CD8-positive, alpha-beta memory T cell (primary cell): ENCODE results near the gene NCSTN. TPM values are rescaled to one million over a fixed set of nuclear protein-coding genes. Genes with fewer than 3 reads are reported as not detected.

Experiments
- CTCF ChIA-PET: fragments of 350-600 bp; sonication (Branson Sonifier 250); formaldehyde crosslinking; loops from one replicate; lab custom pipeline; 2021; ENCODE audit warnings: antibody characterized with exemption; lab: Charles Lee
- POLR2A ChIA-PET: fragments of 350-600 bp; sonication (Branson Sonifier 250); formaldehyde crosslinking; loops from one replicate; lab custom pipeline; 2021; ENCODE audit warnings: antibody characterized with exemption; lab: Charles Lee
- DNase-seq, 5 donors: peaks; one replicate each; pipeline versions ENCODE4 v3.0.0 to v3.0.0-alpha.2; 2020 to 2022; ENCODE audit warnings: mixed read lengths in 1 of 5
- H3K27ac ChIP-seq: one replicate; pipeline ENCODE4 v1.7.0; 2013; ENCODE audit warnings: low read depth, mild to moderate bottlenecking, low read length, moderate library complexity
- H3K27me3 ChIP-seq: 2 replicates; pipeline ENCODE4 v1.7.0; 2013; ENCODE audit warnings: low read length, mild to moderate bottlenecking; ENCODE audit not compliant: insufficient read depth, poor library complexity, severe bottlenecking
- H3K36me3 ChIP-seq: 2 replicates; pipeline ENCODE4 v1.7.0; 2013; ENCODE audit warnings: mild to moderate bottlenecking, low read length, moderate library complexity; ENCODE audit not compliant: insufficient read depth
- H3K4me1 ChIP-seq: 2 replicates; pipeline ENCODE4 v1.7.0; 2013; ENCODE audit warnings: mild to moderate bottlenecking, low read length, moderate library complexity; ENCODE audit not compliant: insufficient read depth
- H3K4me3 ChIP-seq: 2 replicates; pipeline ENCODE4 v1.7.0; 2013; ENCODE audit warnings: mild to moderate bottlenecking, low read length
- H3K9me3 ChIP-seq: 2 replicates; pipeline ENCODE4 v1.7.0; 2013; ENCODE audit warnings: mild to moderate bottlenecking, low read length
- H3K27ac Mint-ChIP-seq, 8 donors: one replicate each; pipeline ENCODE4 v1.8.0; 2020 to 2021; ENCODE audit warnings: mixed read lengths in 8 of 8, mild to moderate bottlenecking in 6 of 8, inconsistent platforms in 3 of 8, moderate library complexity in 3 of 8
- H3K27me3 Mint-ChIP-seq, 2 donors: one replicate each; pipeline ENCODE4 v1.8.0; 2020 to 2021; ENCODE audit warnings: mixed read lengths in 2 of 2, mild to moderate bottlenecking in 1 of 2, moderate library complexity in 1 of 2
- H3K36me3 Mint-ChIP-seq, 3 donors: one replicate each; pipeline ENCODE4 v1.8.0; 2020 to 2021; ENCODE audit warnings: mixed read lengths in 3 of 3, inconsistent platforms in 1 of 3, mild to moderate bottlenecking in 1 of 3
- H3K4me1 Mint-ChIP-seq, 3 donors: one replicate each; pipeline ENCODE4 v1.8.0; 2020 to 2021; ENCODE audit warnings: mixed read lengths in 3 of 3, inconsistent platforms in 1 of 3, mild to moderate bottlenecking in 1 of 3
- H3K4me3 Mint-ChIP-seq, 7 donors: one replicate each; pipeline ENCODE4 v1.8.0; 2020 to 2021; ENCODE audit warnings: mixed read lengths in 7 of 7, mild to moderate bottlenecking in 6 of 7, moderate library complexity in 4 of 7, inconsistent platforms in 2 of 7
- H3K9me3 Mint-ChIP-seq, 5 donors: one replicate each; pipeline ENCODE4 v1.8.0; 2020 to 2022; ENCODE audit warnings: mixed read lengths in 5 of 5, mild to moderate bottlenecking in 3 of 5, moderate library complexity in 2 of 5, inconsistent platforms in 1 of 5
- polyA plus RNA-seq: library from polyadenylated mRNA; unstranded; fragments of 300-500 nt; fragmentation: Illumina TruSeq; gene quantifications from one replicate; pipeline ENCODE4 v1.2.3, GENCODE V29; 2021
- total RNA-seq, 2 experiments: library from RNA; stranded (reverse); gene quantifications; one replicate each; pipeline ENCODE4 v1.2.3, GENCODE V29; 2021

NCSTN gene
- total and polyA plus RNA-seq, 3 experiments from 2014 or later: 58.7 to 74.4 (median 61.3) TPM

GRCh38 chr1:160397651-160398050 is 54.5 kb downstream of the NCSTN start:
- Mint-ChIP-seq H3K4me3 (no peak overlapping the region), H3K9me3 (no peaks in the 10 kb centered on the region), H3K4me1 (peaks cover 6% of the 10 kb centered on the region in 3 donors), H3K36me3 (peaks cover 0 to 3% (median 0%) of the 10 kb centered on the region in 3 donors), H3K27me3 (peaks cover 17 to 48% of the 10 kb centered on the region in 2 donors), H3K27ac (no peak overlapping the region)
- DNase-seq: no peak
- ChIA-PET CTCF (interaction anchor here (1.1 to 1.4 kb wide), 2 partner anchors 9 to 277 kb away, joined by 4 read pairs; no protein-coding TSS in a partner anchor), POLR2A (no interaction called here)
- H3K4me3 ChIP-seq: no peak overlapping the region
- peaks cover 5% of the 10 kb centered on the region for H3K4me1 ChIP-seq
- peaks cover 20% of the 10 kb centered on the region for H3K27me3 ChIP-seq
- H3K27ac ChIP-seq: no peak overlapping the region
- no peaks in the 10 kb centered on the region for H3K9me3 ChIP-seq
- H3K36me3 ChIP-seq: no peaks in the 10 kb centered on the region

- no peaks in the 10 kb centered on the region for H3K9me3 ChIP-seq
- CTCF ChIA-PET: interaction anchor here (1.4 kb wide), 1 partner anchor 8 kb away, joined by 4 read pairs; no protein-coding TSS in a partner anchor
- Mint-ChIP-seq H3K27ac (no peak overlapping the region), H3K27me3 (peaks cover 17 to 47% of the 10 kb centered on the region in 2 donors), H3K4me3 (peak overlapping the region in 6 of 7 donors; percentile 16 to 73 (median 40)), H3K9me3 (no peaks in the 10 kb centered on the region), H3K4me1 (peaks cover 6% of the 10 kb centered on the region in 3 donors), H3K36me3 (peaks cover 0 to 3% (median 0%) of the 10 kb centered on the region in 3 donors)
- H3K27ac ChIP-seq: no peak overlapping the region
- no peaks in the 10 kb centered on the region for H3K36me3 ChIP-seq
- no peak overlapping the region for H3K4me3 ChIP-seq
- no peak for DNase-seq
- peaks cover 20% of the 10 kb centered on the region for H3K27me3 ChIP-seq
- H3K4me1 ChIP-seq: peaks cover 5% of the 10 kb centered on the region
- POLR2A ChIA-PET: no interaction called here
Measured at GRCh38 chr1:160398823-160399222, 55.6 kb downstream of the NCSTN start.

GRCh38 chr1:160399544-160400222 is 56.5 kb downstream of the NCSTN start:
- H3K4me3 ChIP-seq: no peak overlapping the region
- peaks cover 5% of the 10 kb centered on the region for H3K4me1 ChIP-seq
- H3K36me3 ChIP-seq: no peaks in the 10 kb centered on the region
- Mint-ChIP-seq H3K4me3 (peak overlapping the region in 5 of 7 donors; percentile 20 to 76 (median 48)), H3K9me3 (no peaks in the 10 kb centered on the region), H3K27ac (no peak overlapping the region), H3K36me3 (peaks cover 0 to 3% (median 0%) of the 10 kb centered on the region in 3 donors), H3K27me3 (peaks cover 19 to 42% of the 10 kb centered on the region in 2 donors), H3K4me1 (peaks cover 6% of the 10 kb centered on the region in 3 donors)
- no peak overlapping the region for H3K27ac ChIP-seq
- peaks cover 16% of the 10 kb centered on the region for H3K27me3 ChIP-seq
- CTCF ChIA-PET: no interaction called here
- POLR2A ChIA-PET: interaction anchor here (0.7 kb wide), 1 partner anchor 407 kb away, joined by 4 read pairs; no protein-coding TSS in a partner anchor
- DNase-seq: no peak
- no peaks in the 10 kb centered on the region for H3K9me3 ChIP-seq

GRCh38 chr1:160400223-160400645 is 57.1 kb downstream of the NCSTN start, which contains the start of gene VANGL2:
TSS of gene VANGL2 (plus strand) at chr1:160400564. CDS start at chr1:160415838, 15,274 bp downstream.
- Histone ChIP-seq H3K9me3 (no peaks in the 10 kb centered on the region), H3K27ac (no peak within 1 kb of the TSS), H3K4me3 (peak within 1 kb of the TSS; percentile 34), H3K4me1 (peaks cover 5% of the 10 kb centered on the region), H3K27me3 (peaks cover 16% of the 10 kb centered on the region), H3K36me3 (no peaks in the 10 kb centered on the region)
- Mint-ChIP-seq H3K9me3 (no peaks in the 10 kb centered on the region), H3K4me3 (peak within 1 kb of the TSS; percentile 15 to 88 (median 65)), H3K27me3 (peaks cover 19 to 39% of the 10 kb centered on the region in 2 donors), H3K27ac (peak within 1 kb of the TSS in 1 of 8 donors; percentile 43), H3K36me3 (peaks cover 0 to 3% (median 0%) of the 10 kb centered on the region in 3 donors), H3K4me1 (peaks cover 6% of the 10 kb centered on the region in 3 donors)
- CTCF ChIA-PET: no interaction called here
- POLR2A ChIA-PET: interaction anchor here (0.7 kb wide), 1 partner anchor 406 kb away, joined by 4 read pairs; no protein-coding TSS in a partner anchor
- peak; percentile 18 to 59 (median 25) for DNase-seq

- peaks cover 6% of the 10 kb centered on the region in 3 donors for H3K4me1 Mint-ChIP-seq
Measured at GRCh38 chr1:160400646-160401486, 57.7 kb downstream of the NCSTN start.

GRCh38 chr1:160401487-160401805 is 58.3 kb downstream of the NCSTN start:
- Mint-ChIP-seq H3K27me3 (peaks cover 17 to 30% of the 10 kb centered on the region in 2 donors), H3K4me3 (peak overlapping the region; percentile 15 to 88 (median 65)), H3K27ac (peak overlapping the region in 1 of 8 donors; percentile 39), H3K36me3 (no peaks in the 10 kb centered on the region), H3K9me3 (no peaks in the 10 kb centered on the region), H3K4me1 (peaks cover 6% of the 10 kb centered on the region in 3 donors)
- Histone ChIP-seq H3K27me3 (peaks cover 16% of the 10 kb centered on the region), H3K4me3 (no peak overlapping the region), H3K9me3 (no peaks in the 10 kb centered on the region), H3K27ac (no peak overlapping the region), H3K36me3 (no peaks in the 10 kb centered on the region), H3K4me1 (peaks cover 5% of the 10 kb centered on the region)
- CTCF ChIA-PET: no interaction called here
- POLR2A ChIA-PET: no interaction called here
- DNase-seq: no peak

More at GRCh38 chr1:160400646-160401486, 57.7 kb downstream of the NCSTN start:
- Histone ChIP-seq H3K36me3 (no peaks in the 10 kb centered on the region), H3K27me3 (peaks cover 16% of the 10 kb centered on the region), H3K4me3 (peak overlapping the region; percentile 34), H3K4me1 (peaks cover 5% of the 10 kb centered on the region), H3K9me3 (no peaks in the 10 kb centered on the region), H3K27ac (no peak overlapping the region)
- Mint-ChIP-seq H3K27me3 (peaks cover 18 to 32% of the 10 kb centered on the region in 2 donors), H3K27ac (peak overlapping the region in 1 of 8 donors; percentile 43), H3K36me3 (peaks cover 0 to 1% (median 0%) of the 10 kb centered on the region in 3 donors), H3K9me3 (no peaks in the 10 kb centered on the region), H3K4me3 (peak overlapping the region; percentile 15 to 88 (median 65))
- DNase-seq: peak in 1 of 5 donors; percentile 21
- POLR2A ChIA-PET: no interaction called here
- CTCF ChIA-PET: no interaction called here

GRCh38 chr1:160402001-160402795 is 59.0 kb downstream of the NCSTN start:
- H3K27me3 ChIP-seq: peaks cover 16% of the 10 kb centered on the region
- Mint-ChIP-seq H3K36me3 (no peaks in the 10 kb centered on the region), H3K4me1 (peaks cover 6% of the 10 kb centered on the region in 3 donors), H3K4me3 (peak overlapping the region in 2 of 7 donors; percentile 2 to 15), H3K27ac (no peak overlapping the region), H3K9me3 (no peaks in the 10 kb centered on the region), H3K27me3 (peaks cover 17 to 27% of the 10 kb centered on the region in 2 donors)
- no peaks in the 10 kb centered on the region for H3K9me3 ChIP-seq
- ChIA-PET POLR2A (no interaction called here), CTCF (no interaction called here)
- H3K4me1 ChIP-seq: peaks cover 5% of the 10 kb centered on the region
- no peaks in the 10 kb centered on the region for H3K36me3 ChIP-seq
- no peak overlapping the region for H3K27ac ChIP-seq
- H3K4me3 ChIP-seq: no peak overlapping the region
- DNase-seq: no peak
